Panc1 (cell line): Measurements from ENCODE around the gene MFSD2A.

ENCODE experiments used
- CTCF ChIP-seq: fragments of 450-650 bp; IDR thresholded peaks from 2 replicates; pipeline ENCODE4 v1.5.1; 2017; ENCODE audit warnings: mild to moderate bottlenecking
- POLR2AphosphoS5 ChIP-seq: IDR thresholded peaks from 2 replicates; pipeline ENCODE4 v1.6.1; 2012; ENCODE audit warnings: mild to moderate bottlenecking, low read depth, low read length, moderate library complexity
- SIN3A ChIP-seq: IDR thresholded peaks from 2 replicates; pipeline ENCODE4 v1.6.1; 2012; ENCODE audit warnings: low read depth, mild to moderate bottlenecking, low read length, moderate library complexity, borderline replicate concordance; ENCODE audit not compliant: insufficient read depth
- TCF7L2 ChIP-seq: IDR thresholded peaks from 2 replicates; pipeline ENCODE4 v1.6.1; 2011; ENCODE audit warnings: mild to moderate bottlenecking, low read depth, low read length, inconsistent platforms
- TF ChIP-seq, protein P1 (sequence below), 2 experiments: IDR thresholded peaks; 2 replicates each; pipeline ENCODE4 v1.6.1; 2011 to 2012; ENCODE audit warnings: low read depth in 2 of 2, control low read depth in 1 of 2, low read length in 1 of 2, mild to moderate bottlenecking in 1 of 2, moderate library complexity in 1 of 2; ENCODE audit not compliant: insufficient read depth in 1 of 2

- TF ChIP-seq CTCF, result no peak
- TF ChIP-seq TCF7L2, result no peak
- TF ChIP-seq, protein P1, sequence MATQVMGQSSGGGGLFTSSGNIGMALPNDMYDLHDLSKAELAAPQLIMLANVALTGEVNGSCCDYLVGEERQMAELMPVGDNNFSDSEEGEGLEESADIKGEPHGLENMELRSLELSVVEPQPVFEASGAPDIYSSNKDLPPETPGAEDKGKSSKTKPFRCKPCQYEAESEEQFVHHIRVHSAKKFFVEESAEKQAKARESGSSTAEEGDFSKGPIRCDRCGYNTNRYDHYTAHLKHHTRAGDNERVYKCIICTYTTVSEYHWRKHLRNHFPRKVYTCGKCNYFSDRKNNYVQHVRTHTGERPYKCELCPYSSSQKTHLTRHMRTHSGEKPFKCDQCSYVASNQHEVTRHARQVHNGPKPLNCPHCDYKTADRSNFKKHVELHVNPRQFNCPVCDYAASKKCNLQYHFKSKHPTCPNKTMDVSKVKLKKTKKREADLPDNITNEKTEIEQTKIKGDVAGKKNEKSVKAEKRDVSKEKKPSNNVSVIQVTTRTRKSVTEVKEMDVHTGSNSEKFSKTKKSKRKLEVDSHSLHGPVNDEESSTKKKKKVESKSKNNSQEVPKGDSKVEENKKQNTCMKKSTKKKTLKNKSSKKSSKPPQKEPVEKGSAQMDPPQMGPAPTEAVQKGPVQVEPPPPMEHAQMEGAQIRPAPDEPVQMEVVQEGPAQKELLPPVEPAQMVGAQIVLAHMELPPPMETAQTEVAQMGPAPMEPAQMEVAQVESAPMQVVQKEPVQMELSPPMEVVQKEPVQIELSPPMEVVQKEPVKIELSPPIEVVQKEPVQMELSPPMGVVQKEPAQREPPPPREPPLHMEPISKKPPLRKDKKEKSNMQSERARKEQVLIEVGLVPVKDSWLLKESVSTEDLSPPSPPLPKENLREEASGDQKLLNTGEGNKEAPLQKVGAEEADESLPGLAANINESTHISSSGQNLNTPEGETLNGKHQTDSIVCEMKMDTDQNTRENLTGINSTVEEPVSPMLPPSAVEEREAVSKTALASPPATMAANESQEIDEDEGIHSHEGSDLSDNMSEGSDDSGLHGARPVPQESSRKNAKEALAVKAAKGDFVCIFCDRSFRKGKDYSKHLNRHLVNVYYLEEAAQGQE (IDR thresholded peaks at IDR 0.05; ENCODE audit: insufficient read depth in 1 of 2, low read depth in 2 of 2, low read length in 1 of 2), result no peak
- TF ChIP-seq POLR2AphosphoS5, result no peak
- no peak for TF ChIP-seq SIN3A
These were observed 14.1 kb downstream of the MFSD2A start for GRCh38 chr1:39969048-39969447.
